ENCODE data around the gene KIF19.

KIF19 gene

GRCh38 chr17:74367206-74367605, 41.2 kb downstream of the KIF19 start, which contains the start of gene GPR142:
GPR142 (plus strand) TSS chr17:74367506; CDS start chr17:74369541, 2,035 bp downstream.
- DNase-seq (ENCODE audit: low read depth) = no peak
- TF ChIP-seq, protein P1, sequence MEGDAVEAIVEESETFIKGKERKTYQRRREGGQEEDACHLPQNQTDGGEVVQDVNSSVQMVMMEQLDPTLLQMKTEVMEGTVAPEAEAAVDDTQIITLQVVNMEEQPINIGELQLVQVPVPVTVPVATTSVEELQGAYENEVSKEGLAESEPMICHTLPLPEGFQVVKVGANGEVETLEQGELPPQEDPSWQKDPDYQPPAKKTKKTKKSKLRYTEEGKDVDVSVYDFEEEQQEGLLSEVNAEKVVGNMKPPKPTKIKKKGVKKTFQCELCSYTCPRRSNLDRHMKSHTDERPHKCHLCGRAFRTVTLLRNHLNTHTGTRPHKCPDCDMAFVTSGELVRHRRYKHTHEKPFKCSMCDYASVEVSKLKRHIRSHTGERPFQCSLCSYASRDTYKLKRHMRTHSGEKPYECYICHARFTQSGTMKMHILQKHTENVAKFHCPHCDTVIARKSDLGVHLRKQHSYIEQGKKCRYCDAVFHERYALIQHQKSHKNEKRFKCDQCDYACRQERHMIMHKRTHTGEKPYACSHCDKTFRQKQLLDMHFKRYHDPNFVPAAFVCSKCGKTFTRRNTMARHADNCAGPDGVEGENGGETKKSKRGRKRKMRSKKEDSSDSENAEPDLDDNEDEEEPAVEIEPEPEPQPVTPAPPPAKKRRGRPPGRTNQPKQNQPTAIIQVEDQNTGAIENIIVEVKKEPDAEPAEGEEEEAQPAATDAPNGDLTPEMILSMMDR (IDR thresholded peaks at IDR 0.05; ENCODE audit: insufficient read depth, low read depth, low read length, missing control alignments) = no peak
- no peak within 1 kb of the TSS for H3K4me3 ChIP-seq (ENCODE audit: low read length)

GRCh38 chr17:74368341-74369081, 42.5 kb downstream of the KIF19 start:
- H3K4me3 ChIP-seq (ENCODE audit: low read length) = no peak overlapping the region
- DNase-seq (ENCODE audit: low read depth) = peak; percentile 42
- TF ChIP-seq, protein P1 (IDR thresholded peaks at IDR 0.05; ENCODE audit: insufficient read depth, low read depth, low read length, missing control alignments) = peak; percentile 92

DNA sequence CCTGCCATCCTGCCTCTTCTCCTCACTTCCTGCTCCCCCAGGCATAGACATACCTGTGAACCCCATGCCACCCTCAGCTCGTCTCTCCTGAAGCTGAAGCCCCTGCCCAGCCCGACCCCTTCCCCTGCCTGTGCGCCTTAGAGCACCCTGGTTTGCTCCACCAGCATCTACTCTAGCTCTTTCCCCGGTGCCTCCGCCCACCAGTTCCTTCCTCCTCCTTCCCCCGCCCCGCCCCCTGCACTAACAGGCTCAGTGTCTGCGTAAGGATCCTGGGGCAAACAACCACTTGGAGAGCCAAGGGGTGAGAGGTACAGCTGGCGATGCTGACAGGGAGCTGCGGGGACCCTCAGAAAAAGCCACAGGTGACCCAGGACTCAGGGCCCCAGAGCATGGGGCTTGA, 43.2 kb downstream of the KIF19 start:
- TF ChIP-seq, protein P1 (IDR thresholded peaks at IDR 0.05; ENCODE audit: insufficient read depth, low read depth, low read length, missing control alignments) = no peak
- no peak for DNase-seq (ENCODE audit: low read depth)
- no peak overlapping the region for H3K4me3 ChIP-seq (ENCODE audit: low read length)

- DNase-seq (ENCODE audit: low read depth) = no peak
- H3K4me3 ChIP-seq (ENCODE audit: low read length) = no peak overlapping the region
- TF ChIP-seq, protein P1 (IDR thresholded peaks at IDR 0.05; ENCODE audit: insufficient read depth, low read depth, low read length, missing control alignments) = no peak
These were observed 43.9 kb downstream of the KIF19 start for GRCh38 chr17:74369665-74370490.

DNA sequence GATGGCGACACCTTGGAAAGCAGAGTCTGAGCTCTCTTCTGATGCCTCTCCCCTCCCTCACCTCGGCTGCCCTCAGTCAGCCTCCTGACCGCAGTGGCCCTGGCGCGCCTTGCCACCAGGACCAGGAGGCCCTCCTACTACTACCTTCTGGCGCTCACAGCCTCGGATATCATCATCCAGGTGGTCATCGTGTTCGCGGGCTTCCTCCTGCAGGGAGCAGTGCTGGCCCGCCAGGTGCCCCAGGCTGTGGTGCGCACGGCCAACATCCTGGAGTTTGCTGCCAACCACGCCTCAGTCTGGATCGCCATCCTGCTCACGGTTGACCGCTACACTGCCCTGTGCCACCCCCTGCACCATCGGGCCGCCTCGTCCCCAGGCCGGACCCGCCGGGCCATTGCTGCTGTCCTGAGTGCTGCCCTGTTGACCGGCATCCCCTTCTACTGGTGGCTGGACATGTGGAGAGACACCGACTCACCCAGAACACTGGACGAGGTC, 45.7 kb downstream of the KIF19 start:
- no peak for DNase-seq (ENCODE audit: low read depth)
- no peak overlapping the region for H3K4me3 ChIP-seq (ENCODE audit: low read length)
- TF ChIP-seq, protein P1 (IDR thresholded peaks at IDR 0.05; ENCODE audit: insufficient read depth, low read depth, low read length, missing control alignments) = no peak

DNA sequence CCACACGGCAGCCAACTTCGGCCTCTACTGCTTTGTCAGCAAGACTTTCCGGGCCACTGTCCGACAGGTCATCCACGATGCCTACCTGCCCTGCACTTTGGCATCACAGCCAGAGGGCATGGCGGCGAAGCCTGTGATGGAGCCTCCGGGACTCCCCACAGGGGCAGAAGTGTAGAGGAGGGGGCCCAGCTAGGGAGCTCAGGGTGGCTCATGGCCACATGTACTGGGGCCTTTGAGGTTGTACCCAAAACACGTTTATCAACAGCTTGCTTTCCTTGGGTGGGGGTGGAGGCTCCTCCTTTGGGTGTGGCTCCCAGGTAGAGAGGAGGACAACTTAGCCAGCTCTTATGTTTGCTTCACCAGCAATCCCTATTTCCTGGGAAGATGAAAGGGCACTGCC, 46.4 kb downstream of the KIF19 start:
- TF ChIP-seq, protein P1 (IDR thresholded peaks at IDR 0.05; ENCODE audit: insufficient read depth, low read depth, low read length, missing control alignments) = no peak
- no peak for DNase-seq (ENCODE audit: low read depth)
- H3K4me3 ChIP-seq (ENCODE audit: low read length) = no peak overlapping the region

All from epithelial cell of esophagus (primary cell).